CD4-positive, alpha-beta T cell (primary cell): ENCODE results near the gene SYT17. TPM values are rescaled to one million over a fixed set of nuclear protein-coding genes. Genes with fewer than 3 reads are reported as not detected.

Source experiments
- ATAC-seq: fragments of 200-7000 bp; cut with Tn5 transposase; one replicate; pipeline ENCODE4 v1.10.0; 2022; ENCODE audit warnings: mild to moderate bottlenecking; ENCODE audit not compliant: poor library complexity
- CTCF ChIA-PET: fragments of 350-600 bp; sonication (Branson Sonifier 250); formaldehyde crosslinking; loops from one replicate; lab custom pipeline; 2021; ENCODE audit warnings: antibody characterized with exemption, inconsistent platforms; lab: Charles Lee
- POLR2A ChIA-PET: fragments of 350-600 bp; sonication (Branson Sonifier 250); formaldehyde crosslinking; loops from one replicate; lab custom pipeline; 2021; ENCODE audit warnings: antibody characterized with exemption, inconsistent platforms; lab: Charles Lee
- DNase-seq, 14 experiments: peaks; one replicate each; pipeline ENCODE4 v3.0.0-alpha.2; 2013 to 2020; ENCODE audit warnings: mixed read lengths in 2 of 14
- H3K27ac ChIP-seq, 2 donors: one replicate each; pipeline versions ENCODE4 v1.5.1 to v1.7.0; 2013; ENCODE audit warnings: low read length in 2 of 2, low read depth in 1 of 2, mild to moderate bottlenecking in 1 of 2
- H3K27me3 ChIP-seq, 2 experiments: 1 replicate in 1 of 2; 2 replicates in 1 of 2; pipeline versions ENCODE4 v1.6.1 to v1.7.0; 2013; ENCODE audit warnings: low read length in 2 of 2, control low read depth in 1 of 2, mild to moderate bottlenecking in 1 of 2, moderate library complexity in 1 of 2; ENCODE audit not compliant: insufficient read depth in 2 of 2, control insufficient read depth in 1 of 2
- H3K36me3 ChIP-seq: one replicate; pipeline ENCODE4 v1.6.1; 2013; ENCODE audit warnings: low read length, control low read depth; ENCODE audit not compliant: insufficient read depth
- H3K4me1 ChIP-seq: one replicate; pipeline ENCODE4 v1.6.1; 2013; ENCODE audit warnings: low read length, control low read depth; ENCODE audit not compliant: insufficient read depth
- H3K4me3 ChIP-seq: one replicate; pipeline ENCODE4 v1.5.1; 2013; ENCODE audit warnings: mild to moderate bottlenecking, low read length, moderate library complexity
- H3K9me3 ChIP-seq, 2 experiments: 1 replicate in 1 of 2; 2 replicates in 1 of 2; pipeline versions ENCODE4 v1.6.1 to v1.7.0; 2013; ENCODE audit warnings: low read length in 2 of 2, mild to moderate bottlenecking in 2 of 2, control low read depth in 1 of 2, moderate library complexity in 1 of 2; ENCODE audit not compliant: control insufficient read depth in 1 of 2, insufficient read depth in 1 of 2
- H3K27ac Mint-ChIP-seq: one replicate; pipeline ENCODE4 v1.8.0; 2020; ENCODE audit warnings: mixed read lengths
- H3K27me3 Mint-ChIP-seq: one replicate; pipeline ENCODE4 v1.8.0; 2021; ENCODE audit warnings: mixed read lengths
- H3K36me3 Mint-ChIP-seq: one replicate; pipeline ENCODE4 v1.8.0; 2021; ENCODE audit warnings: low read depth, mixed read lengths
- H3K4me1 Mint-ChIP-seq: one replicate; pipeline ENCODE4 v1.8.0; 2021; ENCODE audit warnings: low read depth, mixed read lengths
- H3K4me3 Mint-ChIP-seq: one replicate; pipeline ENCODE4 v1.8.0; 2020; ENCODE audit warnings: mild to moderate bottlenecking, mixed read lengths
- H3K9me3 Mint-ChIP-seq: one replicate; pipeline ENCODE4 v1.8.0; 2020; ENCODE audit warnings: mixed read lengths
- intact Hi-C, 2 experiments: fragments of 100-400 bp; cut with DNase I in 1 of 2; cut with micrococcal nuclease in 1 of 2; formaldehyde crosslinking; loops; one replicate each; pipeline versions ENCODE4 v1.15.1 to v1.9.0; 2023 to 2025; cut with DNase I, micrococcal nuclease
- total RNA-seq, 174 experiments: library from RNA in 2 of 174; stranded (reverse) in 2 of 174; gene quantifications; one replicate each; pipeline ENCODE4 v1.2.3 and lab custom pipeline; 2021 to 2026
- TF ChIP-seq, protein P1 (sequence below): fragments of 200-600 bp; IDR thresholded peaks from one replicate; pipeline ENCODE4 v1.8.0; 2022; ENCODE audit warnings: antibody characterized with exemption, mild to moderate bottlenecking

SYT17 gene
- total RNA-seq, 2 experiments from 2014 or later = not detected

DNA sequence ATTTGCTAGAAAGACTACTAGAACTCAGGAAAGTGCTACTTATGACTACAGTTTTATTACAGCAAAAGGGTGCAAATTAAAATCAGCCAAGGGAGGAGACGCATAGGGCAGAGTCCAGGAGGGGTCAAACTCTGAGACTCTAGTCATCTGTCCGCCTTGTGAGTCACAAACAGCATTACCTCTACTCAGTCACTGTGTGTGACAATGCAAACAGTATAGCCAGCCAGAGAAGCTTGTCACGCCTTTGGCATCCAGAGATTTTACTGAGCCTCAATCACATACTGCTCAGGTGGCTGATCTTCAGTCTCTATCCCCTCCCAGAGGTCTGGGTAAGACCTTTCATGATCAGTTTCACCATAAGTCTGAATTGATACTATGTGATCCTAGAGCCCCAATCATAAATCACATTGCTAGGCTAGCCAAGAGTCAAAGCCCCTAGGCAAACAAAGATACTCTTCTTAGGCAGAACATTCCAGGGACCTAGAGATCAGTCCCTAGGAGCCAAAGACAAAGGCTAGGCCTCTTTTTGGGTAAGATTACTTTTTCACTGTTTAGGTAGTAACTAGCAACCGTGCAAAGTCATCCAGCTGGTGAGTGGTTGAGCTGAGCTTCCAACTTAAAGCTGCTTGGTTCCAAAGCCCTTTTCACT, 68.6 kb downstream of the SYT17 start:
- no peaks in the 10 kb centered on the region for H3K36me3 Mint-ChIP-seq
- H3K9me3 Mint-ChIP-seq = peaks cover 18% of the 10 kb centered on the region

DNA sequence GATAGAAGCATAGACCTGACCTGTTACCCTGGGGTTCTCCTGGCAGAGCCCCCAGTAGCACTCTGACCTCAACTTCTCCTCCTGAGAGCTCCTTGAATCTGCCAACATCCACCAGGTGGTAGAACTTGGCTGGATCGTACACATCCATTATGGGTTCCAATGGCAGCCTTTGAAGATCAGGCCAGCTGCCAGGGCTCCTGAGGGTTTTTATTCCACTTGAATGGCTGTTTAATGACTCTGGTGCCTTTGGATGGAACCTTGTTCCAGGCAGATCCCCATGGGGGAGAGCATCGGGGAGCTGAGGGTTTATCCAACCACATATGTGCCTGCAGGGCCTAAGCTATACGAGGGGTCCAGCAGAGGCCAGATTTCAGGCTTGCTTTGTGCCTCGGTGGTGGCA, 70.4 kb downstream of the SYT17 start:
- Histone ChIP-seq H3K36me3 (no peaks in the 10 kb centered on the region), H3K27me3 (no peaks in the 10 kb centered on the region), H3K4me1 (no peaks in the 10 kb centered on the region), H3K27ac (no peak overlapping the region), H3K9me3 (peaks cover 18 to 44% of the 10 kb centered on the region in 2 experiments), H3K4me3 (no peak overlapping the region)
- intact Hi-C loops = no loop called here
- no peak overlapping the region for H3K27ac Mint-ChIP-seq
- no peaks in the 10 kb centered on the region for H3K36me3 Mint-ChIP-seq
- no peaks in the 10 kb centered on the region for H3K4me1 Mint-ChIP-seq
- TF ChIP-seq, protein P1, sequence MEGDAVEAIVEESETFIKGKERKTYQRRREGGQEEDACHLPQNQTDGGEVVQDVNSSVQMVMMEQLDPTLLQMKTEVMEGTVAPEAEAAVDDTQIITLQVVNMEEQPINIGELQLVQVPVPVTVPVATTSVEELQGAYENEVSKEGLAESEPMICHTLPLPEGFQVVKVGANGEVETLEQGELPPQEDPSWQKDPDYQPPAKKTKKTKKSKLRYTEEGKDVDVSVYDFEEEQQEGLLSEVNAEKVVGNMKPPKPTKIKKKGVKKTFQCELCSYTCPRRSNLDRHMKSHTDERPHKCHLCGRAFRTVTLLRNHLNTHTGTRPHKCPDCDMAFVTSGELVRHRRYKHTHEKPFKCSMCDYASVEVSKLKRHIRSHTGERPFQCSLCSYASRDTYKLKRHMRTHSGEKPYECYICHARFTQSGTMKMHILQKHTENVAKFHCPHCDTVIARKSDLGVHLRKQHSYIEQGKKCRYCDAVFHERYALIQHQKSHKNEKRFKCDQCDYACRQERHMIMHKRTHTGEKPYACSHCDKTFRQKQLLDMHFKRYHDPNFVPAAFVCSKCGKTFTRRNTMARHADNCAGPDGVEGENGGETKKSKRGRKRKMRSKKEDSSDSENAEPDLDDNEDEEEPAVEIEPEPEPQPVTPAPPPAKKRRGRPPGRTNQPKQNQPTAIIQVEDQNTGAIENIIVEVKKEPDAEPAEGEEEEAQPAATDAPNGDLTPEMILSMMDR = no peak
- no peak for ATAC-seq
- no peaks in the 10 kb centered on the region for H3K27me3 Mint-ChIP-seq
- ChIA-PET POLR2A (no interaction called here), CTCF (no interaction called here)
- H3K4me3 Mint-ChIP-seq = no peak overlapping the region
- H3K9me3 Mint-ChIP-seq = peaks cover 18% of the 10 kb centered on the region
- no peak for DNase-seq

More for the DNA sequence above, 68.6 kb downstream of the SYT17 start:
- POLR2A ChIA-PET = no interaction called here
- no peak overlapping the region for H3K27ac ChIP-seq
- ATAC-seq (no peak), DNase-seq (no peak)
- TF ChIP-seq, protein P1 = no peak
- H3K4me1 Mint-ChIP-seq = no peaks in the 10 kb centered on the region
- no peaks in the 10 kb centered on the region for H3K36me3 ChIP-seq
- intact Hi-C loops = no loop called here
- CTCF ChIA-PET = no interaction called here
- H3K4me3 ChIP-seq = no peak overlapping the region
- H3K27ac Mint-ChIP-seq = no peak overlapping the region
- peaks cover 18 to 53% of the 10 kb centered on the region in 2 experiments for H3K9me3 ChIP-seq
- H3K4me1 ChIP-seq = no peaks in the 10 kb centered on the region
- no peak overlapping the region for H3K4me3 Mint-ChIP-seq
- peaks cover 2% of the 10 kb centered on the region for H3K27me3 Mint-ChIP-seq
- no peaks in the 10 kb centered on the region for H3K27me3 ChIP-seq

DNA sequence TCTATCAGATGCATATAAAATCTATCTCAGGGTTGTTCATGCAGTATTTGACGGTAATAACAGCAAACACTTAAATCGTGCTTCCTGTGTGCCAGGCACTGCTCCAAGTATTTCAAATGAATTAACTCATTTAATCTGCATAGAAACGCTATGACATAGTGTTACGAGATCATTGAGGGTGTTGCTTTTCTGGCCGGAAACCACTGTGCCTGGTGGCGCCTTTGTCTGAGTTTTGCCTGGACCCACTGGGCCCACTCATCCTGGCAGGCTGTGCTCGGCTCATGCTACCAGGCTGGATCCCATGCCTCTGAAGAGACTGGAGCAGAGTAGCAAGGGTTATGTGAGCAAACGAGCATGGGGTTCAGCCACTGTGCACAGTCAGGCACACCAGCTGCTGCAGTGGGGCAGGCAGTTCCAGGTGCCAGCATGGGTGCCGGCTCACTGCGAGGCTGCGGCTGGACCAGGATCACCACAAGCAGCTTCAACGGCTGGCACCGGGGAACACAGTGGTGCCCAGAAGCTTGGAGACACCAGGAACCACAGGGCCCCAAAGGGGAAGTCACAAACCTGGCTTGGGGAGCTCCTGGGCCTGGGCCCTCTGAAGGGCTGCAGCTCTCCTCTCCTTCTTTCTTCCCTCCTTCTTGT, 71.6 kb downstream of the SYT17 start:
- Histone ChIP-seq H3K4me1 (no peaks in the 10 kb centered on the region), H3K4me3 (no peak overlapping the region), H3K27me3 (no peaks in the 10 kb centered on the region), H3K9me3 (peaks cover 18 to 38% of the 10 kb centered on the region in 2 experiments), H3K27ac (no peak overlapping the region), H3K36me3 (no peaks in the 10 kb centered on the region)
- Mint-ChIP-seq H3K27me3 (no peaks in the 10 kb centered on the region), H3K36me3 (no peaks in the 10 kb centered on the region), H3K4me3 (no peak overlapping the region), H3K9me3 (peaks cover 19% of the 10 kb centered on the region), H3K27ac (no peak overlapping the region), H3K4me1 (no peaks in the 10 kb centered on the region)
- CTCF ChIA-PET = no interaction called here
- DNase-seq = no peak
- intact Hi-C loops = no loop called here
- POLR2A ChIA-PET = no interaction called here
- ATAC-seq = no peak
- TF ChIP-seq, protein P1 = no peak
